CD4-positive, alpha-beta T cell (primary cell): ENCODE data around the gene ACBD6. TPM values are rescaled to one million over a fixed set of nuclear protein-coding genes. Genes with fewer than 3 reads are reported as not detected.

Experiments
- ATAC-seq: fragments of 200-7000 bp; cut with Tn5 transposase; one replicate; pipeline ENCODE4 v1.10.0; 2022; ENCODE audit warnings: mild to moderate bottlenecking; ENCODE audit not compliant: poor library complexity
- CTCF ChIA-PET: fragments of 350-600 bp; sonication (Branson Sonifier 250); formaldehyde crosslinking; loops from one replicate; lab custom pipeline; 2021; ENCODE audit warnings: antibody characterized with exemption, inconsistent platforms; lab: Charles Lee
- POLR2A ChIA-PET: fragments of 350-600 bp; sonication (Branson Sonifier 250); formaldehyde crosslinking; loops from one replicate; lab custom pipeline; 2021; ENCODE audit warnings: antibody characterized with exemption, inconsistent platforms; lab: Charles Lee
- DNase-seq, 14 experiments: peaks; one replicate each; pipeline ENCODE4 v3.0.0-alpha.2; 2013 to 2020; ENCODE audit warnings: mixed read lengths in 2 of 14
- H3K27ac ChIP-seq, 2 donors: one replicate each; pipeline versions ENCODE4 v1.5.1 to v1.7.0; 2013; ENCODE audit warnings: low read length in 2 of 2, low read depth in 1 of 2, mild to moderate bottlenecking in 1 of 2
- H3K27me3 ChIP-seq, 2 experiments: 1 replicate in 1 of 2; 2 replicates in 1 of 2; pipeline versions ENCODE4 v1.6.1 to v1.7.0; 2013; ENCODE audit warnings: low read length in 2 of 2, control low read depth in 1 of 2, mild to moderate bottlenecking in 1 of 2, moderate library complexity in 1 of 2; ENCODE audit not compliant: insufficient read depth in 2 of 2, control insufficient read depth in 1 of 2
- H3K36me3 ChIP-seq: one replicate; pipeline ENCODE4 v1.6.1; 2013; ENCODE audit warnings: low read length, control low read depth; ENCODE audit not compliant: insufficient read depth
- H3K4me1 ChIP-seq: one replicate; pipeline ENCODE4 v1.6.1; 2013; ENCODE audit warnings: low read length, control low read depth; ENCODE audit not compliant: insufficient read depth
- H3K4me3 ChIP-seq: one replicate; pipeline ENCODE4 v1.5.1; 2013; ENCODE audit warnings: mild to moderate bottlenecking, low read length, moderate library complexity
- H3K9me3 ChIP-seq, 2 experiments: 1 replicate in 1 of 2; 2 replicates in 1 of 2; pipeline versions ENCODE4 v1.6.1 to v1.7.0; 2013; ENCODE audit warnings: low read length in 2 of 2, mild to moderate bottlenecking in 2 of 2, control low read depth in 1 of 2, moderate library complexity in 1 of 2; ENCODE audit not compliant: control insufficient read depth in 1 of 2, insufficient read depth in 1 of 2
- H3K27ac Mint-ChIP-seq: one replicate; pipeline ENCODE4 v1.8.0; 2020; ENCODE audit warnings: mixed read lengths
- H3K27me3 Mint-ChIP-seq: one replicate; pipeline ENCODE4 v1.8.0; 2021; ENCODE audit warnings: mixed read lengths
- H3K36me3 Mint-ChIP-seq: one replicate; pipeline ENCODE4 v1.8.0; 2021; ENCODE audit warnings: low read depth, mixed read lengths
- H3K4me1 Mint-ChIP-seq: one replicate; pipeline ENCODE4 v1.8.0; 2021; ENCODE audit warnings: low read depth, mixed read lengths
- H3K4me3 Mint-ChIP-seq: one replicate; pipeline ENCODE4 v1.8.0; 2020; ENCODE audit warnings: mild to moderate bottlenecking, mixed read lengths
- H3K9me3 Mint-ChIP-seq: one replicate; pipeline ENCODE4 v1.8.0; 2020; ENCODE audit warnings: mixed read lengths
- intact Hi-C, 2 experiments: fragments of 100-400 bp; cut with DNase I in 1 of 2; cut with micrococcal nuclease in 1 of 2; formaldehyde crosslinking; loops; one replicate each; pipeline versions ENCODE4 v1.15.1 to v1.9.0; 2023 to 2025; cut with DNase I, micrococcal nuclease
- total RNA-seq, 174 experiments: library from RNA in 2 of 174; stranded (reverse) in 2 of 174; gene quantifications; one replicate each; pipeline ENCODE4 v1.2.3 and lab custom pipeline; 2021 to 2026
- TF ChIP-seq, protein P1 (sequence below): fragments of 200-600 bp; IDR thresholded peaks from one replicate; pipeline ENCODE4 v1.8.0; 2022; ENCODE audit warnings: antibody characterized with exemption, mild to moderate bottlenecking

The ACBD6 gene
- total RNA-seq, 2 experiments from 2014 or later: 28.2 to 28.8 TPM

DNA sequence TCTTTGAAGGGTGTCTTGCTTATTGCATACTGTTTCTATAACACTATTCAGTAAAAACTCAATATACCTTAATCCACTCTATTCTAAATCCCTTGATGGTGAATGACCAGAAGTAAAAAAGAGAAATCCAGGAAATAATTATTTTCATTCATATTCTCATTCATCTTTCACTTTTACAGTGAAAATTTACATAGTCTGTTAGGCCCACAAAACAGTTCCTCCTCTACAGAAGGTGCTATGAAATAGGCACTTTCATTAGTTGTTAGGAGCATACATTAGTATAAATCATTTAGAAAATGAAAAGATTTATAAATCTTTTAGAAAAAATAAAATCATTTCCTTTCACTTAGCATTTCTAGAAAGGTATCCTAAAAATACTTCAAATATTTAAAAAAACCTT, 157.2 kb downstream of the ACBD6 start:
- CTCF ChIA-PET: no interaction called here
- DNase-seq (no peak), ATAC-seq (no peak)
- TF ChIP-seq, protein P1, sequence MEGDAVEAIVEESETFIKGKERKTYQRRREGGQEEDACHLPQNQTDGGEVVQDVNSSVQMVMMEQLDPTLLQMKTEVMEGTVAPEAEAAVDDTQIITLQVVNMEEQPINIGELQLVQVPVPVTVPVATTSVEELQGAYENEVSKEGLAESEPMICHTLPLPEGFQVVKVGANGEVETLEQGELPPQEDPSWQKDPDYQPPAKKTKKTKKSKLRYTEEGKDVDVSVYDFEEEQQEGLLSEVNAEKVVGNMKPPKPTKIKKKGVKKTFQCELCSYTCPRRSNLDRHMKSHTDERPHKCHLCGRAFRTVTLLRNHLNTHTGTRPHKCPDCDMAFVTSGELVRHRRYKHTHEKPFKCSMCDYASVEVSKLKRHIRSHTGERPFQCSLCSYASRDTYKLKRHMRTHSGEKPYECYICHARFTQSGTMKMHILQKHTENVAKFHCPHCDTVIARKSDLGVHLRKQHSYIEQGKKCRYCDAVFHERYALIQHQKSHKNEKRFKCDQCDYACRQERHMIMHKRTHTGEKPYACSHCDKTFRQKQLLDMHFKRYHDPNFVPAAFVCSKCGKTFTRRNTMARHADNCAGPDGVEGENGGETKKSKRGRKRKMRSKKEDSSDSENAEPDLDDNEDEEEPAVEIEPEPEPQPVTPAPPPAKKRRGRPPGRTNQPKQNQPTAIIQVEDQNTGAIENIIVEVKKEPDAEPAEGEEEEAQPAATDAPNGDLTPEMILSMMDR: no peak
- Histone ChIP-seq H3K4me1 (no peaks in the 10 kb centered on the region), H3K9me3 (peaks cover 0 to 5% of the 10 kb centered on the region in 2 experiments), H3K27ac (no peak overlapping the region), H3K36me3 (no peaks in the 10 kb centered on the region), H3K27me3 (no peaks in the 10 kb centered on the region), H3K4me3 (no peak overlapping the region)
- Mint-ChIP-seq H3K27me3 (no peaks in the 10 kb centered on the region), H3K9me3 (peaks cover 4% of the 10 kb centered on the region), H3K36me3 (peaks cover 24% of the 10 kb centered on the region), H3K4me3 (no peak overlapping the region), H3K4me1 (peaks cover 20% of the 10 kb centered on the region), H3K27ac (no peak overlapping the region)
- POLR2A ChIA-PET: no interaction called here
- intact Hi-C loops: no loop called here

DNA sequence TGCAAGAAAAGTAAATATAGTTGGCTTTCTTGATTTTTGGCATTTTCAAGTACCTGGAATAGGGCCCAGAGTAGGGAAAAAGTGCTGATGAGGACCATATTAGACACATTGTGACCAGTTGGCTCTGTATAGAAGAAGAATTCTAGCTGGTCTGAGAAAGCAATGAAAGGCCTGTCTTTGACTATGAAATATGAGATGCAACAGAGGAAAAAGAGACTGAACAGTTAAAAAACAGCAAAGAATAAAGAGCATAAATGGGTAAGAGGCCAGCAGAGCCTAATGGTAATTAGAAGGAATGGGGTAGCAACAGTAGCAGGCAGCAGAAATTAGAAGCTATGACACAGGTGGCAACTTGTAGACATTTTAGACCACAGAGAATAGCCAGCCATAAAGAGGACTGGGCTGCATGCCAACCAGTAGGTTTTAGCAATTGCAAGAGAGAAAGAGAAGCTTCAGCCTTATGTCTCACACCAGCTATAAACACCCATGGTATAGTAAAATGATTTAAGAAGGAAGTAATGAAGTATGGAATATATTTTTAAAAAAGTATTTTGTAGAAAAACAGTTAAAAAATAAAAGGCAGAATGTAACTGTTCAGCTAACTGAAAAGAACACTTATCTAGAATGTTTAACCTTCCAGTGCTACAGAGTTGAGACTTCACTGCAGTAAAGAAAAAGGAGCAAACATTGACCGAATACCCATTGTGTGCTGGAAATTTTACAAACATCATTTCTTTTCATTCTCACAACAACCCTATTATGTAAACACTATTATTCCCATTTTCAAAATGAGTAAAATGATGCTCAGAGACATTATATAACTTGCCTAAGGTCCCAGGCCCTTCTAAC, 158.2 kb downstream of the ACBD6 start:
- Histone ChIP-seq H3K27ac (no peak overlapping the region), H3K27me3 (no peaks in the 10 kb centered on the region), H3K4me3 (no peak overlapping the region), H3K36me3 (no peaks in the 10 kb centered on the region), H3K4me1 (no peaks in the 10 kb centered on the region), H3K9me3 (peaks cover 0 to 5% of the 10 kb centered on the region in 2 experiments)
- H3K4me3 Mint-ChIP-seq: no peak overlapping the region
- H3K9me3 Mint-ChIP-seq: peaks cover 4% of the 10 kb centered on the region
- no peaks in the 10 kb centered on the region for H3K27me3 Mint-ChIP-seq
- H3K36me3 Mint-ChIP-seq: peaks cover 31% of the 10 kb centered on the region
- ChIA-PET CTCF (interaction anchor here (0.7 kb wide), 1 partner anchor 541 kb away, joined by 3 read pairs; no protein-coding TSS in a partner anchor), POLR2A (no interaction called here)
- H3K4me1 Mint-ChIP-seq: peaks cover 20% of the 10 kb centered on the region
- DNase-seq (no peak), ATAC-seq (no peak)
- H3K27ac Mint-ChIP-seq: no peak overlapping the region
- intact Hi-C loops: no loop called here
- TF ChIP-seq, protein P1: no peak

- intact Hi-C loops: no loop called here
- H3K4me1 Mint-ChIP-seq: no peaks in the 10 kb centered on the region
- DNase-seq (no peak), ATAC-seq (no peak)
- peaks cover 10% of the 10 kb centered on the region for H3K9me3 Mint-ChIP-seq
- ChIA-PET POLR2A (no interaction called here), CTCF (no interaction called here)
- Histone ChIP-seq H3K27me3 (no peaks in the 10 kb centered on the region), H3K4me1 (no peaks in the 10 kb centered on the region), H3K27ac (no peak overlapping the region), H3K4me3 (no peak overlapping the region), H3K36me3 (no peaks in the 10 kb centered on the region), H3K9me3 (peaks cover 0 to 4% of the 10 kb centered on the region in 2 experiments)
- H3K4me3 Mint-ChIP-seq: no peak overlapping the region
- no peaks in the 10 kb centered on the region for H3K27me3 Mint-ChIP-seq
- H3K27ac Mint-ChIP-seq: no peak overlapping the region
- TF ChIP-seq, protein P1: no peak
- peaks cover 30% of the 10 kb centered on the region for H3K36me3 Mint-ChIP-seq
Observed at GRCh38 chr1:180327089-180327488, 175.3 kb downstream of the ACBD6 start.
